Liver (tissue), 9 donors: ENCODE data around the gene GPR21. TPM values are rescaled to one million over a fixed set of nuclear protein-coding genes. Genes with fewer than 3 reads are reported as not detected.

ENCODE experiments used
- DNase-seq: peaks from one replicate; pipeline ENCODE4 v3.0.0-alpha.2; 2017; ENCODE audit warnings: low spot score
- H3K27ac ChIP-seq, 2 donors: one replicate each; pipeline ENCODE4 v1.7.0; 2013; ENCODE audit warnings: inconsistent platforms in 2 of 2, low read length in 2 of 2, control low read depth in 1 of 2, low read depth in 1 of 2, mild to moderate bottlenecking in 1 of 2
- H3K27me3 ChIP-seq, 4 donors: one replicate each; pipeline versions ENCODE4 v1.6.1 to v1.7.0; 2013; ENCODE audit warnings: low read length in 3 of 4, inconsistent platforms in 1 of 4, mild to moderate bottlenecking in 1 of 4, moderate library complexity in 1 of 4; ENCODE audit not compliant: control insufficient read depth in 4 of 4, insufficient read depth in 4 of 4
- H3K36me3 ChIP-seq, 4 donors: one replicate each; pipeline versions ENCODE4 v1.6.1 to v1.7.0; 2013; ENCODE audit warnings: low read length in 3 of 4, mild to moderate bottlenecking in 3 of 4, low read depth in 1 of 4, moderate library complexity in 1 of 4; ENCODE audit not compliant: control insufficient read depth in 4 of 4, insufficient read depth in 3 of 4
- H3K4me1 ChIP-seq, 4 donors: one replicate each; pipeline versions ENCODE4 v1.6.1 to v1.7.0; 2013; ENCODE audit warnings: low read length in 3 of 4, mild to moderate bottlenecking in 3 of 4, moderate library complexity in 1 of 4; ENCODE audit not compliant: control insufficient read depth in 4 of 4, insufficient read depth in 4 of 4
- H3K4me3 ChIP-seq, 3 donors: one replicate each; pipeline versions ENCODE4 v1.6.1 to v1.7.0; 2013; ENCODE audit warnings: low read length in 3 of 3, control low read depth in 1 of 3, low read depth in 1 of 3, mild to moderate bottlenecking in 1 of 3
- H3K9ac ChIP-seq, 2 donors: one replicate each; pipeline ENCODE4 v1.7.0; 2013; ENCODE audit warnings: low read length in 2 of 2, mild to moderate bottlenecking in 2 of 2, moderate library complexity in 2 of 2, control low read depth in 1 of 2, low read depth in 1 of 2
- H3K9me3 ChIP-seq, 4 donors: one replicate each; pipeline versions ENCODE4 v1.6.1 to v1.7.0; 2013; ENCODE audit warnings: low read length in 3 of 4; ENCODE audit not compliant: control insufficient read depth in 4 of 4
- ATF3 ChIP-seq: IDR thresholded peaks from 2 replicates; pipeline ENCODE4 v1.6.1; 2016; ENCODE audit warnings: antibody characterized with exemption
- CTCF ChIP-seq: fragments of 150-350 bp; IDR thresholded peaks from 2 replicates; pipeline ENCODE4 v1.5.1; 2017; ENCODE audit warnings: improper control_type of control experiment, low read depth, low read length; ENCODE audit not compliant: missing input control
- EGR1 ChIP-seq, 2 donors: IDR thresholded peaks; 2 replicates each; pipeline ENCODE4 v1.6.1; 2016 to 2018; ENCODE audit warnings: antibody characterized with exemption in 2 of 2, low read depth in 2 of 2
- FOXA1 ChIP-seq: IDR thresholded peaks from 2 replicates; pipeline ENCODE4 v1.6.1; 2016; ENCODE audit warnings: antibody characterized with exemption
- FOXA2 ChIP-seq: IDR thresholded peaks from 2 replicates; pipeline ENCODE4 v1.6.1; 2016; ENCODE audit warnings: antibody characterized with exemption
- GABPA ChIP-seq, 2 donors: IDR thresholded peaks in 1 of 2; conservative IDR thresholded peaks in 1 of 2; 2 replicates each; pipeline ENCODE4 v1.6.1; 2016; ENCODE audit warnings: antibody characterized with exemption in 2 of 2, mild to moderate bottlenecking in 1 of 2, moderate library complexity in 1 of 2
- HNF4A ChIP-seq, 2 donors: conservative IDR thresholded peaks; 2 replicates each; pipeline ENCODE4 v1.6.1; 2016; ENCODE audit warnings: antibody characterized with exemption in 2 of 2, mild to moderate bottlenecking in 2 of 2
- JUND ChIP-seq, 2 donors: IDR thresholded peaks; 2 replicates each; pipeline ENCODE4 v1.6.1; 2016; ENCODE audit warnings: antibody characterized with exemption in 2 of 2
- MAX ChIP-seq: IDR thresholded peaks from 2 replicates; pipeline ENCODE4 v1.6.1; 2016; ENCODE audit warnings: antibody characterized with exemption
- RAD21 ChIP-seq, 2 donors: IDR thresholded peaks; 2 replicates each; pipeline ENCODE4 v1.6.1; 2016; ENCODE audit warnings: antibody characterized with exemption in 2 of 2, mild to moderate bottlenecking in 2 of 2
- SP1 ChIP-seq: IDR thresholded peaks from 2 replicates; pipeline ENCODE4 v1.6.1; 2018; ENCODE audit warnings: antibody characterized with exemption, mild to moderate bottlenecking
- TAF1 ChIP-seq: conservative IDR thresholded peaks from 2 replicates; pipeline ENCODE4 v1.6.1; 2016; ENCODE audit warnings: antibody characterized with exemption, mild to moderate bottlenecking
- ZBTB33 ChIP-seq: IDR thresholded peaks from 2 replicates; pipeline ENCODE4 v1.6.1; 2016; ENCODE audit warnings: antibody characterized with exemption
- WGBS: extraction: QIAGEN DNeasy Blood & Tissue Kit; methylation state at CpG from one replicate; pipeline ENCODE4 v1.1.7; 2013; 5-methylcytosine and 5-hydroxymethylcytosine counted together
- polyA plus RNA-seq, 2 donors: library from polyadenylated mRNA; stranded (reverse) in 1 of 2; unstranded in 1 of 2; fragments of 200-250 nt in 1 of 2; fragments of >200 nt in 1 of 2; fragmentation: Nextera tagmentation in 1 of 2; extraction: Ambion mirVana in 1 of 2; gene quantifications; one replicate each; pipeline versions ENCODE4 v1.2.1 to v1.2.3, GENCODE V29; 2013 to 2015
- total RNA-seq, 2 donors: library from RNA; depleted of rRNA; stranded (reverse); fragments of >200 nt; gene quantifications; one replicate each; pipeline ENCODE4 v1.2.3, GENCODE V29; 2014
- donor health status: healthy.
- donor health status: healthy.
- donor health status: healthy.
- donor health status: healthy.
- donor health status: healthy.

The GPR21 gene
- total and polyA plus RNA-seq, 4 donors = 0.07 to 0.67 TPM; not detected in 2

GRCh38 chr9:123063177-123063598 is 29.7 kb downstream of the GPR21 start:
- Histone ChIP-seq H3K9me3 (no peaks in the 10 kb centered on the region), H3K27me3 (no peaks in the 10 kb centered on the region), H3K4me1 (no peaks in the 10 kb centered on the region), H3K36me3 (peaks cover 1 to 21% (median 14%) of the 10 kb centered on the region in 4 donors), H3K27ac (no peak overlapping the region), H3K9ac (no peak overlapping the region), H3K4me3 (no peak overlapping the region)
- DNase-seq = no peak
- 83% methylated on average over 2 of the region's 2 CpGs for WGBS
- TF ChIP-seq JUND (IDR thresholded peaks at IDR 0.05) = no peak
- no peak for TF ChIP-seq MAX
- TF ChIP-seq FOXA2 = no peak
- TF ChIP-seq CTCF = no peak
- TF ChIP-seq RAD21 (IDR thresholded peaks at IDR 0.05) = no peak
- no peak for TF ChIP-seq ZBTB33

GRCh38 chr9:123063896-123064295 is 30.4 kb downstream of the GPR21 start:
- DNase-seq = no peak
- Histone ChIP-seq H3K4me3 (no peak overlapping the region), H3K27ac (no peak overlapping the region), H3K27me3 (no peaks in the 10 kb centered on the region), H3K36me3 (peaks cover 1 to 21% (median 14%) of the 10 kb centered on the region in 4 donors), H3K4me1 (no peaks in the 10 kb centered on the region), H3K9ac (no peak overlapping the region), H3K9me3 (no peaks in the 10 kb centered on the region)
- TF ChIP-seq TAF1 (no peak), ATF3 (no peak)
- WGBS = 98% methylated on average over 11 of the region's 11 CpGs

GRCh38 chr9:123064716-123065115 is 31.2 kb downstream of the GPR21 start:
- DNase-seq = no peak
- WGBS = 78% methylated on average over 2 of the region's 2 CpGs
- H3K36me3 ChIP-seq = peaks cover 1 to 21% (median 14%) of the 10 kb centered on the region in 4 donors

More at GRCh38 chr9:123064716-123065115, 31.2 kb downstream of the GPR21 start:
- Histone ChIP-seq H3K4me1 (no peaks in the 10 kb centered on the region), H3K9ac (no peak overlapping the region), H3K4me3 (no peak overlapping the region), H3K27ac (no peak overlapping the region), H3K27me3 (no peaks in the 10 kb centered on the region), H3K9me3 (no peaks in the 10 kb centered on the region)
- no peak for TF ChIP-seq GABPA (IDR thresholded peaks at IDR 0.05 in 1 of 2, conservative IDR thresholded peaks at IDR 0.05 in 1 of 2)
- no peak for TF ChIP-seq EGR1 (IDR thresholded peaks at IDR 0.05; ENCODE audit: low read depth in 2 of 2)
- no peak for TF ChIP-seq SP1
- no peak for TF ChIP-seq ZBTB33
- TF ChIP-seq FOXA1 = no peak
- TF ChIP-seq HNF4A (conservative IDR thresholded peaks at IDR 0.05) = no peak
